CD4-positive, alpha-beta T cell treated with Interleukin-4 for 4 hours (primary cell): ENCODE results near the gene RBM17.
"Not testable (repeated sequence)": the region's sequence is repeated elsewhere in the genome, so short reads cannot be mapped to it uniquely, and the experiment has no call there.

Source experiments
- DNase-seq: peaks from one replicate; pipeline ENCODE4 v3.0.0-alpha.2; 2020

RBM17 gene

GRCh38 chr10:6080417-6080973 is 8.3 kb upstream of the RBM17 start:
- DNase-seq, result no peak

DNA sequence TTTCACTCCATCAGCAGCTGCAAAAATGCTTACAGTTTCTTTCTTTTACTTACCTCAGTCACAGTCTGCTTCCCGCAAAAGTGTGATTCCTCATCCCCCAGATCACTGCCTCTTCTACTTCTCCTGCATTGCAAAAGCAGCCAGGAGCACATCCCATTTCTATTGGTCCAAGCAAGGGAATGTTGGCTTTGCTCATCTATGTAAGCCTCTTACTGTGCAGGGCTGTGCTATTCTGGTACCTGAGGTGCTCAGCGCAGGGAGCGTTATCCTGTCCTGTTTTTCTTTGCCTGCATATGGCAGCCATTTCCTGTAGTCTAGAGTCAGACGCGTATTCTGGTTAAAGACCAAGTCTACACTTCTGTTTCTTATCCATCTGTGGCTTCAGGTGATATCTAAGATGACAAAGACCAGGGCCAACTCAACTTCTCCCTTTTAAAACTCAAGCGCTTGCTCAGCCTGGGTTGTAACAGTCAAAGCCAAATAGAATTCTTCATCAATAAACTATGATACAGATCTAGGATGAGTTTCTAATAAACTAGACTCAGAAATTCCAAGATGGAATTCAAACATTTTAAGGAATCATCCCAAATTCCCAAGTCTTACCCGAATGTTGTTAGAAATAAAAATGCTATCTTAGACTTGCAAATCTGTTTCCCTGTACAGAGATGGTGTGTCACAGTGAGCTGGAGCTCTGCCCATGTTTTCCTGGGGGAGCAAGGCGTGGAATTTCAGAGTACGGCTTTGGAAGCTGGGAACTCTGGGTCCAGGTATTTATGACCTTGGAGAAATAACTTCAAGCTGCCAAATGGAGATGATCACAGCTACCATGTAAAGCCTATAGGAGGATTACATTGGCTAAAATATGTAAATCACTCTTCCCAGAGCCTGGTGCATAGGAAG is 6.1 kb upstream of the RBM17 start:
- DNase-seq, result no peak

DNA sequence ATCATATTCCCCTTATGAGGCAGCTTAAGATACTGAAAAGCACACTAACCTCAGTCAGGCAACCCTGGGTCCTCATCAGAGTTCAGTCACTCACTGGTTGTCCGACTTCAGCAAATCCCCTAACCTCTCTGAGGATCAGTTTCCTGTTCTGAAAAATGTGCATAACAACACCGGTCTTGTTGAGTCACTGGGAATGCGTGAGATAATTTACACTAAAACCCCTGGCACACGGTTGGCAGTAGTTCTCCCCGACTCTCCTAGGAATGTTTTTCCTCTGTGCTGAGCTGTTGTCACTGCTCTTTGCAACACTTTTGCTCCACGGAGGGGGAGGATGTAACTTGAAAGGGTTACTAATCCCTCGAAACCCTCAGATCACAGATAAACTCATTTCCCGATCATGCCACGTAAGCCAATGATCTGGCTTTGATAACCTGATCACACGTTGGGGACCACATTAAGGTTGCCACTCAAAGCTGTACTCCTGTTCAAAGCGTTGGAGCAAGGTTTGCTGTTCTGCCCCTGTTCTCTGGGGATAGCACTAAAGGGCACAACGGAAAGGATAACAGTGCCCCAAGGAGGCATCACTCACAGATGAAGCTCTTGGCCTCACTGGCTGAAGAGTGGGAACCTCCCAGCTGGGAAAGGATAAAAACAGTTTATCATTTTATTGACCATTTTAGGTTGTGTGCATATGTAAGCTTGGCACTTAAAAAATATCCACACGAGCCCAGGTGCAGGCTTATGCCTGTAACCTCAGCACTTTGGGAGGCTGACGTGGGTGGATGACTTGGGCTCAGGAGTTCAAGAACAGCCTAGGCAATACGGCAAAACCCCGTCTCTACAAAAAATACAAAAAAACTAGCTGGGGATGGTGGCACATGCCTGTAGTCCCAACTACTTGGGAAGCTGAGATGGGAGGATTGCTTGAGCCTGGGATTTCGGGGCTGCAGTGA is 5.0 kb upstream of the RBM17 start:
- DNase-seq, result peak; percentile 64

DNA sequence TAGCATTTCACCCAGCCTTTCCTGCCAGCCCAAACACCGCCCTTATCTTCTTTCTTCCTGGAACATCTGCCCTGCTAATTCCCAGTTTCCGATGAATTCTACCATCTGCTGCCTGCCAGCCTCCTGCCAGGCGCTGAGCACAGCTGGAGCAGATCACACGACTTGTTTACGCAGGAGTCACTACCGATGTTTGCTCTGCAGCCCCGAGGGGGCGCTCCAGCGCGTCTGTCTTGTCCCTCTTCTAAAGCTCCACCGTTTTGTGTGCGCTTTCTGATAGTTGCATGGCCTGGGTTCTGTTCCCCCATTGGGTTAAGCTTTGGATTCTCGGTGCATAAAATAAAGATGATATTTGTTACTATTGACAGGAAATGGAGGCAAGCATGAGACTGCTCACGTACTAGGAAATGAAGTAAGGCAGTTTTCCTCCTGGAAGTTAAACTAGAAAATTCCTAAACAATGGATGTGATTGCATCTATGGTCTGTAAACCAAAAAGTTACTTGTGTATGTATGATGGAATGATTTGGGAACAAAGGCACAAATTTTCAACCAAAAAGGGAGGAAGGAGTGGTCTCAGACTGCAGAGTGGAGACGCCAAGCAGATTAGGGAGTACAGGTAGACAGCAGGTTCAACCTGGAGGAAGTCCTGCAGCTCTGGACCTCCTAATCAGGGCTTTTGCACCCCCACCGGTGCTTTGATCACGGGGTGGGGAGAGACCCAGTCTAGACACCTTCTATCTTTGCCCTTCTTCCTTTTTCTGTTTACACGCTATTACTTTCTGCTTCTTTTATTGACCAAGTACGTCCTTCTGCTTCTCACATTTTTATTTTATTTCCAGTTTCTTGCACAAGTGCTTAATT is 2.2 kb upstream of the RBM17 start:
- DNase-seq, result peak; percentile 87

- DNase-seq, result no peak
Measured at GRCh38 chr10:6089334-6090219, 743 bp downstream of the RBM17 start.

DNA sequence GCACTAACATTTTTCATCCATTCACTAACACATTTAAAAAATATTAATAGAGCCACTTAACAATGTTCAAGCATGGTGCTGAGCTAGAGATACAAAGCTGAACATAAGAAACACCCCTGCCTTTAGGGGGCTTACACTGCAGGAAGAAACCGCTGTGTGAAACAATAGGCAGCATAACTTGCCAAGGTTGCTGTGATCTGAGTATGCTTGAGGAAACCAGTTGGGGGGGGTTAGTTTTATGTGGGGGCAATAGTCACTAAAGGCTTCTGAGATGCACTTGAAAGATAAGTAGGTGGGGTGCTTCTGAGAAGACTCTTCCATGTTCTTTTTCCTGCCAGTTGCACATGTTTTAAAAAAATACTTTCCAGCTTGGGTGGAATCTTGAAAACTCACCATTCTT is 2.8 kb downstream of the RBM17 start:
- DNase-seq, result peak; percentile 22

DNA sequence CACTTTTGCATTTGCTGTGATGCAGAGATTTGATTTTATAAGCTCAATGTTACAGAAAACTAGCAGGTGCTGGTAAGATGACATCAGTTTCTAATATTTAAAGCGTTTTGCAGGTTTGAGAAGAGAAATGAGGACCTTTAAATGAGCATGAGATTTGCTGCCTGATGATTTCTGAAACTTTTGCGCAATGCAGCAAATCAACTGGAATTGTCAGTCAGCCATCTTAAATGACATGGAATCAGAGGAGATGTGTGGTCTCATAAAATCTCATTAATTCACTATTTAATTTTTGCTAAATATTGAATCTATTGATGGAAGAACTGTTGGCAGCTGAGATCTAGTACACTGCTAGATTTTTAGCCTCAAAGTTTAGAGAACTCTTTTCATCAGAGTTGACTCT is 3.9 kb downstream of the RBM17 start:
- no peak for DNase-seq

DNA sequence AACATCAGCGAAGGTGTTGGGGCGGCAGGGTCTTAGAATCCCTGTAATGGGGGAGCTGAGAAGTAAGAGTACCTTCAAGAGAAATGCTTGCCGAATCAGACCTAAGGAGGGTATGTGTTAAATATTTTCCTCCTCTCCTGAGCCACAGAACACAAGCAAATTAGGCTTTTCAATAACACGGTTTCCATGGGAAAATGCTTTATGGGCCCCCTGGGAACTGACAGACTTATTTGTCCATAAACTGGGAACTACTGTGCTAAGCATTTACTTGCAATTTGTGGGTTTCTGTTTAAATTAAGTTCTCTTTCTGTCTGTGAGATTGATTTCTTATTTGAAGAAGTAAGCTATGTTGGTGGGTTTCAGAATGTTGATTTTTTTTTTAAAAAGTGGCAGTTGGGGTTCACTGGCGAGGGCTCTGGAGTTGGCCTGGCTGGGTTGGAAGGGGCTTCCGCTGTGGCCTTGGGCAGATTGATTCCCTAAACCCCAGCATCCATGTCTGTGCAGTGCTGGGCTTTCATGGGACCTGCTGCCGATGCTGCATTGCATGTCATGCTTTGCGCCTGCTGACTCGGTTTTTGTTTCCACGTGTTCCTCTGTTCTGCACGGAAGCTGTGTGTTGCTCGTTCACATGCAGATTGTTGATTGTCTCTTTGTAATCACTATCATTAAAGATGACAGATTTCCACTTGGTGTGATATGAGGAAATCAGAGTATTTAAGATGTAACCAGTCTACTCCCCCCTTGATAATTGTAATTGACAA is 7.2 kb downstream of the RBM17 start:
- DNase-seq, result no peak

DNA sequence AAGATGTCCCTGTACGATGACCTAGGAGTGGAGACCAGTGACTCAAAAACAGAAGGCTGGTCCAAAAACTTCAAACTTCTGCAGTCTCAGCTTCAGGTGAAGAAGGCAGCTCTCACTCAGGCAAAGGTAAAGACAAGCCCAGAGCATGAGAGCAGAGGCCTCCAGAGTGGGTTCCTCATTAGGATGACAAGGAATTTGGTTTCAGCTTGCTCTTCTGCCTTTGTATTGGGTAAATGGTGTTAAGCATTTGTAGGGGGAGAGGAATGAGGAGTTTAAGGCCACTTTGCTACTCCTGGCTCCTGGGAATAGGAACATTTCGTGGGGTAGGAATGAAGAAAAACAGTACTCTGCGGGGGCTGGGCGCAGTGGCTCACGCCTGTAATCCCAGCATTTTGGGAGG is 8.2 kb downstream of the RBM17 start:
- DNase-seq, result no peak

DNA sequence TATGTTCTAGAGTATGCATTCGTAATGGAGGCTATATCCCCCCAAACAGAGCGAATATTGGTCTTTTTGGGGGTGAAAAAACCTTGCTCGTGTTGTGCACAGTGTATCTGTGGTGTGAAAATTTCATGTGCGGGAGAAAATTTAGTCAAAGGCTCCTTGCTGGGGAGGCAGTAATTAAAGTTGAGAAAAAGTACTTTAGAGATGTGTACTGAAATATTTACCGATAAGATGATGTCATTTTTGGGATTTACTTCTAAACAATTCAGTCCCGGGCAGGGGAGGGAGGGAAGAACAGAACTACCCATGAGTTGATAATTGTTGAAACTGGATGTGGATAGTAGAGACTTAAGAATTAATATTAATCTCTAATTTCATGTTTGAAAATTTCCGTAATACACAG is 9.3 kb downstream of the RBM17 start:
- no peak for DNase-seq

- no peak for DNase-seq
Measured at GRCh38 chr10:6100370-6100769, 11.5 kb downstream of the RBM17 start.

DNA sequence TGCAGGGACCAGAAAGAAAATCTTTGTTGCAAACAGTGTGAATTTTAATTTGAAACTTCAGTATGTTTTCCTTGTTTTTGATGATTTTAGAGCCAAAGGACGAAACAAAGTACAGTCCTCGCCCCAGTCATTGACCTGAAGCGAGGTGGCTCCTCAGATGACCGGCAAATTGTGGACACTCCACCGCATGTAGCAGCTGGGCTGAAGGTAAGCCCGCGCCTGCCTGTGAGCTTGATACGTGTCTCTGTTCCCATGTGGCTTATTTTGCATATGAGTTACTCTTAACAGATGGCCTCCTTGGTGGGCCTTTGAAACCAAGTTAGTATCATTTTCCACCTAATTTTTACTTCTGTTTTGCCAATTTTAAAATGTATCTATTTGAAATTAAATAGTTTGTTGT is 12.3 kb downstream of the RBM17 start:
- no peak for DNase-seq

DNA sequence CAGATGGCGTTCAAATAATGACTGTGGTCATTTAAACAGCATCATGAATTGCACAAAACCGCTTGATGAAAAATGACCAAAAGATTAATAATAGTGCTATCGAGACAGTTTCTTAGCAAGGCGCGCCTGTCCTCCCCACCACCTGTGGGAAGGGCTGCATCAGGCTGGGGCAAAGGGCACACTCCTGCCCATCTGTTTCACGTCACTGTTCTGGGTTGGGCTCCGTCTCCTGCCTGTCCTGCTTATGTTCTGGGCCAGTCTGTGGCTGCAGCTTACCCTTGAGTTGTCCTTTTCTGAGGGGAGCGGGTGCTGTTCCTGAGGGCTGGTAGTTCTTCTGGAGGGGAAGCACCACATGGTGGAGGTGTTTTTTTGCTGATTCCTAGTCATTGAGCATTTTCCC is 13.3 kb downstream of the RBM17 start:
- no peak for DNase-seq

- no peak for DNase-seq
Measured at GRCh38 chr10:6103591-6103990, 14.8 kb downstream of the RBM17 start.

- DNase-seq, result not testable (repeated sequence)
Measured at GRCh38 chr10:6107616-6108015, 18.8 kb downstream of the RBM17 start.

DNA sequence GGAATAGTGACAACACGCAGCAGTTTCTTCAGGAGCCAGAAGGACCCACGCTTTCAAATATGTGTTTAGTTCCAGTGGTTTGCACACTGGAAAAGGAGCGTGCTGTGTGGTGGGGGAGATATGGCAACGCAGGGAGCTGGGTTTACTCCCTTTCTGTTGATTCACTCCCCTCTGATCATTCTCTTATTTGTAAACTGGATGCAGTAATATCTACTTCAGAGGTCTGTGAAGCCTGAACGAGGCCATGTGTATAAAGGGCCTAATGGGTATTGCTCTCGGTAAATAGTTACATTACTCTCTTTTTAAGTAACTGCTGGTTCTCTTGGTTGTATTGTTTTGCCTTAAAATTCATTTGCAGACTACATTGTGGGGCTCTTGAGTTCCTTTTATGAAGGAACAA is 19.2 kb downstream of the RBM17 start:
- DNase-seq, result no peak

DNA sequence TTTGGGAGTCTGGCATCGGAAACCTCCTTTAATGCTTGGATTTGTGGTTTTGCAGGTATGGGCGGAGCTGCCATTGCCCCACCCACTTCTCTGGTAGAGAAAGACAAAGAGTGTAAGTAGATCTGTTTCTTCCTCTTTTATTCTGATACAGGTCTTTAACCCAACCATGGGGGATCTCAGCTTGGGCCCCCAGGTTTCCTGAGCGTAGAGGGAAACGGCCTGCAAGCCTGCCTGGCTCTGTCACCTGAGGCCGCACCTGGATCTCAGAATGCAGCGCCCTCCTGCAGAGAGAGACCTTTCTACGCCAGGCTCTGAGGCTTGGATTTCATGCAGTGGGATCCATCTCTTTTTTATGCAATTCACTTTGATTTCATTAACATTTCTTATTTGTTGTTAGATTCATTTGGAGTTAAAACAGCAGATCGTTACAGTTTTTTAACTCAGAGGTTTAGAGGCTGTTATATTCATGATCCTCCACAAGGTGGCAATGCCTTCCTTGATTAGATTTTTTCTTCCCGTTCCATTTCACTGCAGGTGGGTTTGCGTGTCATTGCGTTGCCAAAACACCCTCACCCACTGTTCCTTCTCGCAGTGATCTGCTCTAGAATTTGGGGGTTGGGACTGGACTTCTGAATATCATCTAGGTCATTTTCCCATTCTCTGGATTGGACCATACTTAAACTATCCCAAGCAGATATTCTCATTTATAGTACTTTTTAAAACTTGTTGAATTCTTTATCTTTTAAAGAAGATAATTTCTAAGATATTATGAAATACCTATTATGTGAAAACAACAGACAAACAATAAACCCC is 20.0 kb downstream of the RBM17 start:
- peak; percentile 63 for DNase-seq

- DNase-seq, result no peak
Measured at GRCh38 chr10:6109444-6109775, 20.6 kb downstream of the RBM17 start.

- DNase-seq, result no peak
Measured at GRCh38 chr10:6110136-6110535, 21.3 kb downstream of the RBM17 start.

- no peak for DNase-seq
Measured at GRCh38 chr10:6112893-6113292, 24.1 kb downstream of the RBM17 start.
